ENCODE measurements around the gene ZNF516.

The ZNF516 gene

DNA sequence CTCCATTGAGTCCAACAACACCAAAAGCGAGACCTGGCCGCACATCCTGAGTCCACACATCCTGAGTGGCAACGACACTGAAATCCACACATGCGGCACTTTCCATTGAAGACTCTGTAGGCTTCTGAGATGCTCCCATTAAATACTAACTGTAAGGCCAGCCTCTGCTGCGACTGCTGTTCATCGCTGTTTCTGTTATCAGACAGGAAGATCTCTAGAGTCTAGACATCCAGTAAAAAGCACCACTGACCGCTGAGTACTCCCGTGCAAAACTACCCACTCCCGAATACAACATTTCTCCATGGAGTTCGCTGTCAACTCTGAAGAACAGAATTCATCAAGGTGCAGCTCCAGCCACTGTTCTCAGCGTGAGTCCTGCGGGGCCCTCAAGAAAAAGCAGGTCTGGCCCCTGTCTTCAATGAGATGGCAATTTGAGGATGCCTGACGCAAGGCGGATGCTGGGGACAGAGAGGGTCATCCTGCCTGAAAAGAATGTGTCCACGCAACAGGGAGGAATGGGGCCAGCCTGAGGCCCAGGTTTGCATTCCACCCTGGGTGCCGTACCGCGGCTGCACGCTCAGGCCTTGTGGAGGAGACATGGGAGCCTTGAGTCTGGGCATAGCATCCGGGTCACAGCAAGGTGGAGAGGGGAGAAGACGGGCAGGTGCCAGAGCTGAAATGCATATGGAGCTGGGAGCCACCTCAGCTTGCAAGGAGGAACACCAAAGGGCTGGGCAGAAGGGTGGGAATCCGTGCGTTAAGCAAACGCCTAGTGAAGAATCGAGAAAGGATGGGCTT is 61.9 kb downstream of the ZNF516 start:
- FAIRE-seq, result no peak
- TF ChIP-seq TAF1 (IDR thresholded peaks at IDR 0.05; ENCODE audit: borderline replicate concordance, low read depth, low read length) (no peak), POLR2A (IDR thresholded peaks at IDR 0.05; ENCODE audit: low read depth, low read length) (no peak), POLR2AphosphoS5 (IDR thresholded peaks at IDR 0.05; ENCODE audit: low read depth, low read length) (no peak)
- no peak for DNase-seq (ENCODE audit: insufficient read length)

DNA sequence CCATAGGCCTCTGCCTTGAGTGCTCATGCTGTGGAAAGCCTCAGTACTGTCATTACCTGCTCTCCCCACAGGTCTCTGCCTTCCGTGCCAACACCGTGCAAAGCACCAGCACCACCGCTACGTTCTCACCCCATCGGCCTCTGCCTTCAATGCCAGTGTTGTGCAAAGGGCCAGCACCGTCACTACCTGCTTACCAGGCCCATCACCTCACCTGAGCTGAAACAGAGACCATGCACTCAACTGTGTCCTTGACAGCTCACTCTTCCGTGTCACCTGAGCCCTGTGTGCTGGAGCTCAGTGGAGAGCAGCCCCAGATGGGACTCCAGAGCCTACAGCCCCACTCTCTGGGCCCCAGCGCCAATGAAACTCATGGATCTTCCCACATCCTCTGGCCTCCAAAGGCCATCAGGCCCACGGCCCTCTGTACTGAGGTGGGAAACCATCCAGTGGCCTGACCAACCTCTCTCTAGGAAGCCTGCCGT is 62.7 kb downstream of the ZNF516 start:
- no peak for FAIRE-seq
- no peak for TF ChIP-seq POLR2AphosphoS5 (IDR thresholded peaks at IDR 0.05; ENCODE audit: low read depth, low read length)
- no peak for TF ChIP-seq TAF1 (IDR thresholded peaks at IDR 0.05; ENCODE audit: borderline replicate concordance, low read depth, low read length)
- TF ChIP-seq POLR2A (IDR thresholded peaks at IDR 0.05; ENCODE audit: low read depth, low read length), result no peak
- DNase-seq (ENCODE audit: insufficient read length), result no peak

- FAIRE-seq (peak; percentile 5), DNase-seq (ENCODE audit: insufficient read length) (no peak)
- no peak for TF ChIP-seq POLR2A (IDR thresholded peaks at IDR 0.05; ENCODE audit: low read depth, low read length)
- no peak for TF ChIP-seq TAF1 (IDR thresholded peaks at IDR 0.05; ENCODE audit: borderline replicate concordance, low read depth, low read length)
- TF ChIP-seq POLR2AphosphoS5 (IDR thresholded peaks at IDR 0.05; ENCODE audit: low read depth, low read length), result no peak
These were observed 63.4 kb downstream of the ZNF516 start for GRCh38 chr18:76431437-76432273.

DNA sequence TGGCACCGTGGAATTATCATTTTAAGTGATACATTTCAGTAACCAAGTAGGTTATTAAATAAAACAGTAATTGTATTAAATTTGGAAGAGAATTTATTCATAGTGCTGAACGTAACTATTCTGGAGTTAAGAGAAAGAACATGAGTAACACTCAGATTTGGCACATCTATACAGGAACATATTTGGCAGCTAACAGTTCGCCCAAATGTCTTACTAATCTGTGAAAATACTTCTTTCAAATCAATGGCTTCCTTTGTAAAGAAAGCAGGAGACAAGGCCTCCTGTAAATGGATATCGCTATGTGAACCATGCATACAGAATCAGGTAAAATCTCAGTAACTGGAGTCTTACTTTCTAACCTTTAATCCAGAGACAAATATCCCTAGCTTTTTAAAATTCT is 64.4 kb downstream of the ZNF516 start:
- DNase-seq (ENCODE audit: insufficient read length) (no peak), FAIRE-seq (no peak)
- no peak for TF ChIP-seq POLR2A (IDR thresholded peaks at IDR 0.05; ENCODE audit: low read depth, low read length)
- no peak for TF ChIP-seq TAF1 (IDR thresholded peaks at IDR 0.05; ENCODE audit: borderline replicate concordance, low read depth, low read length)
- TF ChIP-seq POLR2AphosphoS5 (IDR thresholded peaks at IDR 0.05; ENCODE audit: low read depth, low read length), result no peak

DNA sequence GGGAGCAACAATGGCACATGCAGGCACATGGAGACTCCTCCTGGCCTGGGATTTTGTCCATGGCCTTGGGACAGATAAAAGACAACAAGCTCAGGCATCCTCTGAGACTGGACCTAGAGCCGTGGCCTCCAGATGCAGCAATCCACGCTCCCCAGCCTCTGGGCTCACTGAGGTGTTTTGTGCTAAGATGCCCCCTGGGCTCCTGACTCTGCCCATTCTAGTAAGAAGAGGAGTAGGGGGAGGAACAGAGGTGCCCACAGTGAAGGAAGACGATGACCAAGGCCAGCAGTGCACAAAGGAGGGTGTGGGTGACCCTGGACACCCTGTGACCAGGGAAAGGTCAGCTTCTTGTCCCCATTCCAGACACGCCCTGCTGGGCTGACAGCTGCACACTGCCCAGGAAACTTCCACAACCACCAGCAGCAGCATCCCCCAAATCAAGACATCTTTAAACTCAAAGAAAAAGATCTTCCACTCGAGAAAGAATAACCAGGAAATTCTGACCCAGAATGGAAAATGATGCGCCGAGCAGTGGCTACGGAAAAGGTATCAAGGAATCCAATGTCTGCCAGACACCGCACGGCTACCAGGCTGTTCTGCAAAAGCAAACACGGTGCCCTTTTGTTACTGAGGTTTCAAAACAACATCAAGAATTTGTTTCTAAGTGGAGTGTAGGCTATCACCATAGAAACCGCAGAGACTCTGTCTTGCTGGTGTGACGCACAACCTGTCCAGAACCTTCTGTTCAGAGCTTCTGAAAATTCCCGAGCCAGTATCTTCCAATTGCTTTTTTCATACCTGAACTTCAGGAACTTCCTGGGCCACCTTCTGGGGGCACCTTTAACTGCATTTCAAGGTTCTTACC is 65.5 kb downstream of the ZNF516 start:
- FAIRE-seq (no peak), DNase-seq (ENCODE audit: insufficient read length) (no peak)
- TF ChIP-seq TAF1 (IDR thresholded peaks at IDR 0.05; ENCODE audit: borderline replicate concordance, low read depth, low read length) (no peak), POLR2AphosphoS5 (IDR thresholded peaks at IDR 0.05; ENCODE audit: low read depth, low read length) (no peak), POLR2A (IDR thresholded peaks at IDR 0.05; ENCODE audit: low read depth, low read length) (no peak)

DNA sequence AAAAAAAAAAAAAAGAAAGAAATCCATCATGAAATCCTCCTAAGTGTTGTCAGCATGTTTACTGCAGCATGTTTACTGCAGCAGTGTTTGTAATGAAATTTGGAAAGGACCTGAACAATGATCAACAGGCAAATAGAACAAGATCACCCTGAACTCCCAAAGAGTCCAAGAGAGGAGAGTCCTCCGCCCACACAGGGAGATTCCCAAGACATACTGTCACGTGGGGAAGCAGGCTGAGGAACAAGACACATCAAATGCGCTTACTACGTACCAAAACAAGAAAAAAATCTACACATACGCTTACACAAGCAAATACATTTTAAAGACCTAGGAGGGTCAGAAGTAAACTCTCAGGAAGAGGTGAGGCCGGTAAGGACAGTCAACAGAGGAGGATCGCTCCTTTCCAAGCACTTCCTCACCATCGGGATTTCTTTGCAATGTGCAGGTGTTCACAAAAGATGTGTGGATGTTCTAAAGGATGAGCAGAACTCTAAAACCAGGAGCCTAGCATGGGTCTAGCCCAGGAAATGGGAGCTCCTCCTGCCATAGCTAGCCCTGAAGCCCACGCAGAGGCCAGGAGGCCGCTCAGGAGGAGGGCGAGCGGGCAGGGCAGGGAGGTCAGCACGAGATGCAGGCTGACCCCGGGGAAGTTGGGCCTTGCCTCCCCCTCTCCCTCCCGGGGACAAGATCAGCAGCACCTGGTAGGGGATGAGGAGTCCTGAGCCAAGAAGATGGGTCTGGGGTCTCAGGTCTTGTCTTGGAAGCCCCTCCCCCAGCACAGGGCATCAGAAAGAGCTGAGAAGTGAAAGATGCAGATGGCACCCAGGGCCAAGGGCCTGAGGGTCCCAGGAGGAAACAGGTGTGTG is 66.4 kb downstream of the ZNF516 start:
- FAIRE-seq, result no peak
- no peak for DNase-seq (ENCODE audit: insufficient read length)
- TF ChIP-seq POLR2A (IDR thresholded peaks at IDR 0.05; ENCODE audit: low read depth, low read length) (no peak), TAF1 (IDR thresholded peaks at IDR 0.05; ENCODE audit: borderline replicate concordance, low read depth, low read length) (no peak), POLR2AphosphoS5 (IDR thresholded peaks at IDR 0.05; ENCODE audit: low read depth, low read length) (no peak)

GRCh38 chr18:76426737-76427305 is 68.2 kb downstream of the ZNF516 start:
- TF ChIP-seq TAF1 (IDR thresholded peaks at IDR 0.05; ENCODE audit: borderline replicate concordance, low read depth, low read length) (no peak), POLR2AphosphoS5 (IDR thresholded peaks at IDR 0.05; ENCODE audit: low read depth, low read length) (no peak), POLR2A (IDR thresholded peaks at IDR 0.05; ENCODE audit: low read depth, low read length) (no peak)
- FAIRE-seq, result no peak
- no peak for DNase-seq (ENCODE audit: insufficient read length)

DNA sequence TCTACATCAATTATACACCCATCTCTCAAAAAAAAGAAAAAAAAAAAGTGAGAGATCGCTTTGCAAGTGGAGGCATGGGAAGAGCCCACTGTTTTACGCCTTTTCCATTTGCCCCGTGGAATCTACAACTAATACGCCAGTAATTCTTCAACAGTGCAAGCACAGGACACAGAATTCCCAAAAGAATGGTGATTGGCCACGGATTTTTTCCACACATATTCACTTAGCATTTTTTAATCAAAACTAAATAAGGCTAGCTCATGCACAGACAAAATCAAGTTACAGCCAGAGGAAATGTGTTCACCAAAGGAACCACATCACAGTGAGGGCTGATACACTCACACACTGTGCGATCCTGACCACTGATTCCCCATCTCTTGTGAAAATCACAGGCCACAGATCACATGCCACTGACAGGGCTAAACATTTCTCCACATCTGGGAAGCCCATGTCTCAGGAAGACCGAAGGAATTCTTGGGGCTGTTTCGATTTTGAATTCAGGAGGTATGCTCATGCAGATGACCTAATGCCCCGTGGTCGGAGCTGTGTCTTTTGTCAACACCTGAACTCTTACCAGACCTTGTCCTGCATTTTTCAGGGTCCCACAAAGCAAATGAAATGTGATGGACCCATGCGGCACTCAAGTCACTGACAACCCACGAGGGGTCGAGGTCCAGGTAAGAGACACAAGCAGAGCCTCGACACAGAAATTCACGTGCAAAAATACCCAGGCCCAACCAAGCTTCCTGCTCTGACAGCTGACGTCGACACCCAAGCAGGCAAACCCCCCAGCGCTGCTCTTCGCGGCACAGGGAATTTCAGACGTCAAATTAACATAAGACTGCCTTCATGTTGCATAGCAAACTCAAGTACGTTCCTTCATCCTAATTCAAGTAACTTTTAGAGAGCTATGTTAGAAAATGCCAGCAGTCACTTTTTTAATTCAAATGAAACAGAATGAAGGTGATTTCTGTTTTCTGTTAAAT is 69.6 kb downstream of the ZNF516 start:
- DNase-seq (ENCODE audit: insufficient read length), result no peak
- FAIRE-seq, result no peak
- TF ChIP-seq TAF1 (IDR thresholded peaks at IDR 0.05; ENCODE audit: borderline replicate concordance, low read depth, low read length) (no peak), POLR2AphosphoS5 (IDR thresholded peaks at IDR 0.05; ENCODE audit: low read depth, low read length) (no peak), POLR2A (IDR thresholded peaks at IDR 0.05; ENCODE audit: low read depth, low read length) (no peak)

- no peak for TF ChIP-seq TAF1 (IDR thresholded peaks at IDR 0.05; ENCODE audit: borderline replicate concordance, low read depth, low read length)
- no peak for TF ChIP-seq POLR2A (IDR thresholded peaks at IDR 0.05; ENCODE audit: low read depth, low read length)
- no peak for TF ChIP-seq POLR2AphosphoS5 (IDR thresholded peaks at IDR 0.05; ENCODE audit: low read depth, low read length)
- DNase-seq (ENCODE audit: insufficient read length) (no peak), FAIRE-seq (no peak)
These were observed 72.2 kb downstream of the ZNF516 start for GRCh38 chr18:76422838-76423237.

Measured in GM12892 (cell line).